Keratinocyte (primary cell): Measurements from ENCODE around the gene ARFGEF3. TPM values are rescaled to one million over a fixed set of nuclear protein-coding genes. Genes with fewer than 3 reads are reported as not detected.

Source experiments
- DNase-seq: peaks from one replicate; pipeline ENCODE4 v3.0.0-alpha.2; 2011; ENCODE audit warnings: low read depth, missing footprints, low spot score
- FAIRE-seq: peaks from 2 replicates; lab custom pipeline; 2011; peaks lifted over from hg19 to GRCh38; lab: Jason Lieb, UNC
- H2AFZ ChIP-seq: 2 replicates; pipeline ENCODE4 v1.6.0; 2012; ENCODE audit warnings: low read length, control low read depth, inconsistent platforms; ENCODE audit not compliant: control insufficient read depth
- H3K27ac ChIP-seq: 2 replicates; pipeline ENCODE4 v1.5.1; 2011; ENCODE audit warnings: low read length; ENCODE audit not compliant: control insufficient read depth, insufficient read depth
- H3K27me3 ChIP-seq: 3 replicates; pipeline ENCODE4 v1.6.0; 2011; ENCODE audit warnings: low read length; ENCODE audit not compliant: control insufficient read depth, insufficient read depth; ENCODE audit errors: extremely low read depth
- H3K36me3 ChIP-seq, 2 experiments: 2 replicates in 1 of 2; 3 replicates in 1 of 2; pipeline ENCODE4 v1.5.1; 2011; ENCODE audit warnings: low read length in 2 of 2, mild to moderate bottlenecking in 1 of 2; ENCODE audit not compliant: control insufficient read depth in 2 of 2, insufficient read depth in 2 of 2; ENCODE audit errors: extremely low read depth in 1 of 2
- H3K4me1 ChIP-seq: 3 replicates; pipeline ENCODE4 v1.5.1; 2011; ENCODE audit warnings: low read length; ENCODE audit not compliant: control insufficient read depth, insufficient read depth; ENCODE audit errors: extremely low read depth
- H3K4me2 ChIP-seq: 3 replicates; pipeline ENCODE4 v1.6.0; 2011; ENCODE audit warnings: low read depth, low read length; ENCODE audit not compliant: control insufficient read depth, insufficient read depth; ENCODE audit errors: extremely low read depth
- H3K4me3 ChIP-seq, 3 experiments: fragments of 200-600 bp in 1 of 3; sonication (generic) in 1 of 3; 2 replicates in 2 of 3; 3 replicates in 1 of 3; pipeline ENCODE4 v1.5.1; 2011 to 2016; ENCODE audit warnings: low read length in 3 of 3, mild to moderate bottlenecking in 3 of 3, control low read depth in 2 of 3, inconsistent platforms in 1 of 3, low read depth in 1 of 3, mixed read lengths in 1 of 3, mixed run types in 1 of 3, moderate library complexity in 1 of 3; ENCODE audit not compliant: control insufficient read depth in 2 of 3, insufficient read depth in 2 of 3; ENCODE audit errors: extremely low read depth in 1 of 3
- H3K79me2 ChIP-seq: 2 replicates; pipeline ENCODE4 v1.6.0; 2012; ENCODE audit warnings: low read length; ENCODE audit not compliant: control insufficient read depth, insufficient read depth
- H3K9ac ChIP-seq: 3 replicates; pipeline ENCODE4 v1.6.0; 2011; ENCODE audit warnings: low read length; ENCODE audit not compliant: control insufficient read depth, insufficient read depth; ENCODE audit errors: extremely low read depth
- H3K9me1 ChIP-seq: 3 replicates; pipeline ENCODE4 v1.6.0; 2011; ENCODE audit warnings: low read length; ENCODE audit not compliant: control insufficient read depth, insufficient read depth; ENCODE audit errors: extremely low read depth
- H3K9me3 ChIP-seq: 2 replicates; pipeline ENCODE4 v1.5.1; 2012; ENCODE audit warnings: low read depth, low read length; ENCODE audit not compliant: control insufficient read depth
- H4K20me1 ChIP-seq: 3 replicates; pipeline ENCODE4 v1.6.0; 2011; ENCODE audit warnings: low read length; ENCODE audit not compliant: control insufficient read depth, insufficient read depth; ENCODE audit errors: extremely low read depth
- CTCF ChIP-seq, 3 experiments: IDR thresholded peaks in 1 of 3; conservative IDR thresholded peaks in 1 of 3; optimal IDR thresholded peaks in 1 of 3; 2 replicates in 2 of 3; 3 replicates in 1 of 3; pipeline versions ENCODE3 to v1.5.1; 2011; ENCODE audit warnings: low read length in 3 of 3, mild to moderate bottlenecking in 3 of 3, moderate library complexity in 2 of 3, control low read depth in 1 of 3, inconsistent platforms in 1 of 3; ENCODE audit not compliant: insufficient read depth in 2 of 3; ENCODE audit errors: extremely low read depth in 1 of 3
- EZH2 ChIP-seq: IDR thresholded peaks from one replicate; pipeline ENCODE4 v1.6.1; 2012; ENCODE audit warnings: inconsistent platforms, mild to moderate bottlenecking, low read length, moderate library complexity
- dilution Hi-C: fragments of 300-500 bp; cut with MboI; formaldehyde crosslinking; loops from one replicate; pipeline ENCODE4 v1.7.0; 2020; ENCODE audit warnings: low sequenced_read_pairs; ENCODE audit not compliant: extremely low pct_ligation_motif_present
- polyA plus RNA-seq, 5 experiments: library from polyadenylated mRNA; depleted of rRNA in 3 of 5; stranded (reverse) in 3 of 5; stranded (forward) in 1 of 5; unstranded in 1 of 5; fragments of >200 nt; gene quantifications; 1 replicate in 1 of 5; 2 replicates in 3 of 5; 3 replicates in 1 of 5; pipeline versions ENCODE4 v1.2.1 to v1.2.3, GENCODE V29; 2011 to 2012; ENCODE audit warnings: missing spikeins in 2 of 5, low read depth in 1 of 5, low replicate concordance in 1 of 5

The ARFGEF3 gene
- polyA plus RNA-seq, 1 donor (not counting 4 experiments of a cell fraction or from before 2014, with no cell fraction given) = 0.09 TPM

GRCh38 chr6:138345565-138346285, 184.0 kb downstream of the ARFGEF3 start:
- DNase-seq = no peak
- H3K27ac ChIP-seq = no peak overlapping the region
- H3K4me1 ChIP-seq = no peaks in the 10 kb centered on the region
- H3K4me2 ChIP-seq = no peak overlapping the region
- no peak overlapping the region for H3K9ac ChIP-seq
- no peak for FAIRE-seq
- no peaks in the 10 kb centered on the region for H3K79me2 ChIP-seq
- H3K27me3 ChIP-seq = no peaks in the 10 kb centered on the region
- no peak overlapping the region for H3K4me3 ChIP-seq
- TF ChIP-seq CTCF (optimal IDR thresholded peaks at IDR 0.05 in 1 of 3, IDR thresholded peaks at IDR 0.05 in 1 of 3, conservative IDR thresholded peaks at IDR 0.05 in 1 of 3; ENCODE audit: extremely low read depth in 1 of 3, insufficient read depth in 2 of 3, low read length in 3 of 3) (no peak), EZH2 (no peak)
- H4K20me1 ChIP-seq = no peaks in the 10 kb centered on the region
- no peaks in the 10 kb centered on the region for H3K9me1 ChIP-seq
- no peak overlapping the region for H2AFZ ChIP-seq
- no peaks in the 10 kb centered on the region for H3K36me3 ChIP-seq
- no peaks in the 10 kb centered on the region for H3K9me3 ChIP-seq
- dilution Hi-C loops = no loop called here

GRCh38 chr6:138346302-138347195, 184.8 kb downstream of the ARFGEF3 start:
- H3K9me1 ChIP-seq = no peaks in the 10 kb centered on the region
- dilution Hi-C loops = no loop called here
- H2AFZ ChIP-seq = no peak overlapping the region
- FAIRE-seq (no peak), DNase-seq (no peak)
- no peaks in the 10 kb centered on the region for H3K4me1 ChIP-seq
- H3K36me3 ChIP-seq = no peaks in the 10 kb centered on the region
- H3K4me3 ChIP-seq = no peak overlapping the region
- H3K27me3 ChIP-seq = no peaks in the 10 kb centered on the region
- H3K4me2 ChIP-seq = no peak overlapping the region
- no peak overlapping the region for H3K9ac ChIP-seq
- TF ChIP-seq CTCF (optimal IDR thresholded peaks at IDR 0.05 in 1 of 3, IDR thresholded peaks at IDR 0.05 in 1 of 3, conservative IDR thresholded peaks at IDR 0.05 in 1 of 3; ENCODE audit: extremely low read depth in 1 of 3, insufficient read depth in 2 of 3, low read length in 3 of 3) (no peak), EZH2 (no peak)
- no peak overlapping the region for H3K27ac ChIP-seq
- H3K79me2 ChIP-seq = no peaks in the 10 kb centered on the region
- no peaks in the 10 kb centered on the region for H3K9me3 ChIP-seq
- no peaks in the 10 kb centered on the region for H4K20me1 ChIP-seq
